Right lobe of liver (tissue), 4 donors: ENCODE data around the gene PSEN1.

Experiments used
- CTCF ChIP-seq, 4 donors: fragments of 200-600 bp in 3 of 4; fragments of 450-650 bp in 1 of 4; IDR thresholded peaks; one replicate each; pipeline versions ENCODE4 v1.5.1 to v1.8.0; 2016 to 2022; ENCODE audit warnings: antibody characterized with exemption in 4 of 4, mild to moderate bottlenecking in 2 of 4
- POLR2A ChIP-seq: fragments of 450-650 bp; IDR thresholded peaks from one replicate; pipeline ENCODE4 v1.6.1; 2017; ENCODE audit warnings: antibody characterized with exemption, mild to moderate bottlenecking
- donor health status: DM: no; HTN: no; CAD: no.
- donor health status: DM: no; HTN: no; CAD: no.
- donor health status: DM: no; HTN: yes; CAD: no.

GRCh38 chr14:73252491-73253322, 116.4 kb downstream of the PSEN1 start:
- no peak for TF ChIP-seq CTCF (IDR thresholded peaks at IDR 0.05)
- TF ChIP-seq POLR2A: no peak
